WTC11 (cell line): Measurements from ENCODE around the gene TMEM18. TPM values are rescaled to one million over a fixed set of nuclear protein-coding genes. Genes with fewer than 3 reads are reported as not detected.
A peak's percentile ranks its signal among the peaks of the same experiment; 100 is the strongest.

ENCODE experiments used
- CBFB ChIP-seq: sonication (generic); formaldehyde crosslinking; IDR thresholded peaks from 2 replicates; pipeline ENCODE4 v1.8.1; 2022; ENCODE audit warnings: mild to moderate bottlenecking, low read depth, missing genetic modification reagents
- CDX4 ChIP-seq: fragments of 250-450 bp; sonication (Bioruptor Pico); IDR thresholded peaks from 2 replicates; pipeline ENCODE4 v1.9.0; 2021; ENCODE audit warnings: moderate library complexity, mild to moderate bottlenecking, inconsistent platforms, borderline replicate concordance
- CREB1 ChIP-seq: sonication (generic); formaldehyde crosslinking; IDR thresholded peaks from 2 replicates; pipeline ENCODE4 v1.8.0; 2023; ENCODE audit warnings: mild to moderate bottlenecking, missing genetic modification reagents
- FOXJ3 ChIP-seq: sonication (generic); formaldehyde crosslinking; IDR thresholded peaks from 2 replicates; pipeline ENCODE4 v1.9.0; 2021; ENCODE audit warnings: missing genetic modification reagents, mild to moderate bottlenecking, borderline replicate concordance
- FOXK1 ChIP-seq: sonication (generic); formaldehyde crosslinking; IDR thresholded peaks from 2 replicates; pipeline ENCODE4 v1.8.0; 2022; ENCODE audit warnings: mild to moderate bottlenecking, moderate library complexity, missing genetic modification reagents
- GABPB1 ChIP-seq: sonication (generic); formaldehyde crosslinking; IDR thresholded peaks from 2 replicates; pipeline ENCODE4 v1.8.1; 2023; ENCODE audit warnings: mild to moderate bottlenecking, missing genetic modification reagents
- GRHL2 ChIP-seq: fragments of 250-450 bp; sonication (Bioruptor Pico); IDR thresholded peaks from 2 replicates; pipeline ENCODE4 v1.8.0; 2022; ENCODE audit warnings: mild to moderate bottlenecking, moderate library complexity; ENCODE audit not compliant: insufficient replicate concordance, severe bottlenecking
- GTF2I ChIP-seq: fragments of 250-450 bp; sonication (Bioruptor Pico); conservative IDR thresholded peaks from 2 replicates; pipeline ENCODE4 v1.4.0; 2021; ENCODE audit warnings: mild to moderate bottlenecking
- HMGA2 ChIP-seq: fragments of 250-450 bp; sonication (Bioruptor Pico); IDR thresholded peaks from 2 replicates; pipeline ENCODE4 v1.4.0; 2021; ENCODE audit warnings: mild to moderate bottlenecking, moderate library complexity
- JAZF1 ChIP-seq: fragments of 250-450 bp; sonication (Bioruptor Pico); IDR thresholded peaks from 2 replicates; pipeline ENCODE4 v1.9.0; 2021; ENCODE audit warnings: moderate library complexity, mild to moderate bottlenecking, inconsistent platforms
- JUN ChIP-seq: sonication (generic); formaldehyde crosslinking; IDR thresholded peaks from 2 replicates; pipeline ENCODE4 v1.8.0; 2023; ENCODE audit warnings: mild to moderate bottlenecking, missing genetic modification reagents
- NFATC4 ChIP-seq: fragments of 250-450 bp; sonication (Bioruptor Pico); IDR thresholded peaks from 2 replicates; pipeline ENCODE4 v1.9.0; 2021; ENCODE audit warnings: mild to moderate bottlenecking
- NR1H2 ChIP-seq: sonication (generic); formaldehyde crosslinking; IDR thresholded peaks from 2 replicates; pipeline ENCODE4 v1.9.0; 2021; ENCODE audit warnings: mild to moderate bottlenecking, moderate library complexity, missing genetic modification reagents
- NR2C2 ChIP-seq: sonication (generic); formaldehyde crosslinking; IDR thresholded peaks from 2 replicates; pipeline ENCODE4 v1.8.0; 2022; ENCODE audit warnings: mild to moderate bottlenecking, missing genetic modification reagents
- RELA ChIP-seq: sonication (generic); formaldehyde crosslinking; IDR thresholded peaks from 2 replicates; pipeline ENCODE4 v1.8.1; 2022; ENCODE audit warnings: missing genetic modification reagents, mild to moderate bottlenecking, borderline replicate concordance
- SP1 ChIP-seq: sonication (generic); formaldehyde crosslinking; conservative IDR thresholded peaks from 2 replicates; pipeline ENCODE4 v1.8.1; 2022; ENCODE audit warnings: missing genetic modification reagents
- TCF7 ChIP-seq: sonication (generic); formaldehyde crosslinking; IDR thresholded peaks from 2 replicates; pipeline ENCODE4 v1.8.0; 2022; ENCODE audit warnings: mild to moderate bottlenecking, low read depth, missing genetic modification reagents, moderate library complexity
- TEAD4 ChIP-seq: sonication (generic); formaldehyde crosslinking; IDR thresholded peaks from 2 replicates; pipeline ENCODE4 v1.8.0; 2022; ENCODE audit warnings: mild to moderate bottlenecking, missing genetic modification reagents
- TP53 ChIP-seq: sonication (generic); formaldehyde crosslinking; IDR thresholded peaks from 2 replicates; pipeline ENCODE4 v1.8.1; 2023; ENCODE audit warnings: mild to moderate bottlenecking, missing genetic modification reagents
- ZBTB21 ChIP-seq: sonication (generic); formaldehyde crosslinking; IDR thresholded peaks from 2 replicates; pipeline ENCODE4 v1.8.1; 2023; ENCODE audit warnings: mild to moderate bottlenecking, missing genetic modification reagents, borderline replicate concordance
- ZNF423 ChIP-seq: fragments of 250-450 bp; sonication (Bioruptor Pico); IDR thresholded peaks from 2 replicates; pipeline ENCODE4 v2.1.2; 2022; ENCODE audit warnings: mild to moderate bottlenecking, moderate library complexity
- ZNF512 ChIP-seq: sonication (generic); formaldehyde crosslinking; IDR thresholded peaks from 2 replicates; pipeline ENCODE4 v1.8.1; 2022; ENCODE audit warnings: missing genetic modification reagents, borderline replicate concordance
- total RNA-seq: library from RNA; stranded (reverse); gene quantifications from 3 replicates; pipeline ENCODE4 v1.2.3, GENCODE V29; 2021
- TF ChIP-seq, protein P1 (sequence below): fragments of 250-450 bp; sonication (Bioruptor Pico); IDR thresholded peaks from 2 replicates; pipeline ENCODE4 v1.9.0; 2021; ENCODE audit warnings: mild to moderate bottlenecking
- TF ChIP-seq, protein P2 (sequence below): sonication (generic); formaldehyde crosslinking; IDR thresholded peaks from 2 replicates; pipeline ENCODE4 v1.8.1; 2022; ENCODE audit warnings: mild to moderate bottlenecking, missing genetic modification reagents, moderate library complexity, borderline replicate concordance
- TF ChIP-seq, protein P3 (sequence below): sonication (generic); formaldehyde crosslinking; conservative IDR thresholded peaks from 2 replicates; pipeline ENCODE4 v1.8.1; 2023; ENCODE audit warnings: mild to moderate bottlenecking, low read depth, missing genetic modification reagents, moderate library complexity
- TF ChIP-seq, protein P4 (sequence below): fragments of 250-450 bp; sonication (Bioruptor Pico); IDR thresholded peaks from 2 replicates; pipeline ENCODE4 v1.9.0; 2021; ENCODE audit warnings: mild to moderate bottlenecking, borderline replicate concordance
- TF ChIP-seq, protein P5 (sequence below): sonication (generic); formaldehyde crosslinking; IDR thresholded peaks from 2 replicates; pipeline ENCODE4 v1.8.0; 2022; ENCODE audit warnings: mild to moderate bottlenecking, missing genetic modification reagents

Gene TMEM18
- total RNA-seq, 1 experiment from 2014 or later: 24.0 TPM

GRCh38 chr2:636641-637405 is 40.4 kb downstream of the TMEM18 start (continued):
- TF ChIP-seq FOXJ3 (CRISPR knock-in tag) (peak; percentile 90; the same call in 1 of the 2 replicates), TP53 (peak; percentile 98), JUN (CRISPR knock-in tag) (peak; percentile 98), SP1 (CRISPR knock-in tag) (peak; percentile 79; the same call in 1 of the 2 replicates), ZNF512 (0 out of 2 replicates have a peak, but pooled peaks have one; percentile 68), HMGA2 (no peak), RELA (CRISPR knock-in tag) (peak; percentile 99), GABPB1 (CRISPR knock-in tag) (no peak), GRHL2 (CRISPR knock-in tag) (no peak), CBFB (CRISPR knock-in tag) (no peak), TCF7 (CRISPR knock-in tag) (peak; percentile 98), GTF2I (CRISPR knock-in tag) (no peak), NR1H2 (peak; percentile 97), NR2C2 (CRISPR knock-in tag) (peak; percentile 93), CREB1 (peak; percentile 99), ZNF423 (CRISPR knock-in tag) (no peak), JAZF1 (CRISPR knock-in tag) (no peak), CDX4 (CRISPR knock-in tag) (no peak), TEAD4 (peak; percentile 98), NFATC4 (no peak), ZBTB21 (CRISPR knock-in tag) (peak; percentile 94), FOXK1 (CRISPR knock-in tag) (peak; percentile 98)
- TF ChIP-seq, protein P1, sequence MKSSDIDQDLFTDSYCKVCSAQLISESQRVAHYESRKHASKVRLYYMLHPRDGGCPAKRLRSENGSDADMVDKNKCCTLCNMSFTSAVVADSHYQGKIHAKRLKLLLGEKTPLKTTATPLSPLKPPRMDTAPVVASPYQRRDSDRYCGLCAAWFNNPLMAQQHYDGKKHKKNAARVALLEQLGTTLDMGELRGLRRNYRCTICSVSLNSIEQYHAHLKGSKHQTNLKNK (CRISPR knock-in tag): no peak
- TF ChIP-seq, protein P2, sequence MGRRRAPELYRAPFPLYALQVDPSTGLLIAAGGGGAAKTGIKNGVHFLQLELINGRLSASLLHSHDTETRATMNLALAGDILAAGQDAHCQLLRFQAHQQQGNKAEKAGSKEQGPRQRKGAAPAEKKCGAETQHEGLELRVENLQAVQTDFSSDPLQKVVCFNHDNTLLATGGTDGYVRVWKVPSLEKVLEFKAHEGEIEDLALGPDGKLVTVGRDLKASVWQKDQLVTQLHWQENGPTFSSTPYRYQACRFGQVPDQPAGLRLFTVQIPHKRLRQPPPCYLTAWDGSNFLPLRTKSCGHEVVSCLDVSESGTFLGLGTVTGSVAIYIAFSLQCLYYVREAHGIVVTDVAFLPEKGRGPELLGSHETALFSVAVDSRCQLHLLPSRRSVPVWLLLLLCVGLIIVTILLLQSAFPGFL (CRISPR knock-in tag): peak; percentile 96
- TF ChIP-seq, protein P3, sequence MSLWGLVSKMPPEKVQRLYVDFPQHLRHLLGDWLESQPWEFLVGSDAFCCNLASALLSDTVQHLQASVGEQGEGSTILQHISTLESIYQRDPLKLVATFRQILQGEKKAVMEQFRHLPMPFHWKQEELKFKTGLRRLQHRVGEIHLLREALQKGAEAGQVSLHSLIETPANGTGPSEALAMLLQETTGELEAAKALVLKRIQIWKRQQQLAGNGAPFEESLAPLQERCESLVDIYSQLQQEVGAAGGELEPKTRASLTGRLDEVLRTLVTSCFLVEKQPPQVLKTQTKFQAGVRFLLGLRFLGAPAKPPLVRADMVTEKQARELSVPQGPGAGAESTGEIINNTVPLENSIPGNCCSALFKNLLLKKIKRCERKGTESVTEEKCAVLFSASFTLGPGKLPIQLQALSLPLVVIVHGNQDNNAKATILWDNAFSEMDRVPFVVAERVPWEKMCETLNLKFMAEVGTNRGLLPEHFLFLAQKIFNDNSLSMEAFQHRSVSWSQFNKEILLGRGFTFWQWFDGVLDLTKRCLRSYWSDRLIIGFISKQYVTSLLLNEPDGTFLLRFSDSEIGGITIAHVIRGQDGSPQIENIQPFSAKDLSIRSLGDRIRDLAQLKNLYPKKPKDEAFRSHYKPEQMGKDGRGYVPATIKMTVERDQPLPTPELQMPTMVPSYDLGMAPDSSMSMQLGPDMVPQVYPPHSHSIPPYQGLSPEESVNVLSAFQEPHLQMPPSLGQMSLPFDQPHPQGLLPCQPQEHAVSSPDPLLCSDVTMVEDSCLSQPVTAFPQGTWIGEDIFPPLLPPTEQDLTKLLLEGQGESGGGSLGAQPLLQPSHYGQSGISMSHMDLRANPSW (CRISPR knock-in tag): 0 out of 2 replicates have a peak, but pooled peaks have one; percentile 82
- TF ChIP-seq, protein P4, sequence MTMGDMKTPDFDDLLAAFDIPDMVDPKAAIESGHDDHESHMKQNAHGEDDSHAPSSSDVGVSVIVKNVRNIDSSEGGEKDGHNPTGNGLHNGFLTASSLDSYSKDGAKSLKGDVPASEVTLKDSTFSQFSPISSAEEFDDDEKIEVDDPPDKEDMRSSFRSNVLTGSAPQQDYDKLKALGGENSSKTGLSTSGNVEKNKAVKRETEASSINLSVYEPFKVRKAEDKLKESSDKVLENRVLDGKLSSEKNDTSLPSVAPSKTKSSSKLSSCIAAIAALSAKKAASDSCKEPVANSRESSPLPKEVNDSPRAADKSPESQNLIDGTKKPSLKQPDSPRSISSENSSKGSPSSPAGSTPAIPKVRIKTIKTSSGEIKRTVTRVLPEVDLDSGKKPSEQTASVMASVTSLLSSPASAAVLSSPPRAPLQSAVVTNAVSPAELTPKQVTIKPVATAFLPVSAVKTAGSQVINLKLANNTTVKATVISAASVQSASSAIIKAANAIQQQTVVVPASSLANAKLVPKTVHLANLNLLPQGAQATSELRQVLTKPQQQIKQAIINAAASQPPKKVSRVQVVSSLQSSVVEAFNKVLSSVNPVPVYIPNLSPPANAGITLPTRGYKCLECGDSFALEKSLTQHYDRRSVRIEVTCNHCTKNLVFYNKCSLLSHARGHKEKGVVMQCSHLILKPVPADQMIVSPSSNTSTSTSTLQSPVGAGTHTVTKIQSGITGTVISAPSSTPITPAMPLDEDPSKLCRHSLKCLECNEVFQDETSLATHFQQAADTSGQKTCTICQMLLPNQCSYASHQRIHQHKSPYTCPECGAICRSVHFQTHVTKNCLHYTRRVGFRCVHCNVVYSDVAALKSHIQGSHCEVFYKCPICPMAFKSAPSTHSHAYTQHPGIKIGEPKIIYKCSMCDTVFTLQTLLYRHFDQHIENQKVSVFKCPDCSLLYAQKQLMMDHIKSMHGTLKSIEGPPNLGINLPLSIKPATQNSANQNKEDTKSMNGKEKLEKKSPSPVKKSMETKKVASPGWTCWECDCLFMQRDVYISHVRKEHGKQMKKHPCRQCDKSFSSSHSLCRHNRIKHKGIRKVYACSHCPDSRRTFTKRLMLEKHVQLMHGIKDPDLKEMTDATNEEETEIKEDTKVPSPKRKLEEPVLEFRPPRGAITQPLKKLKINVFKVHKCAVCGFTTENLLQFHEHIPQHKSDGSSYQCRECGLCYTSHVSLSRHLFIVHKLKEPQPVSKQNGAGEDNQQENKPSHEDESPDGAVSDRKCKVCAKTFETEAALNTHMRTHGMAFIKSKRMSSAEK (CRISPR knock-in tag): peak; percentile 89; the same call in 1 of the 2 replicates
- TF ChIP-seq, protein P5, sequence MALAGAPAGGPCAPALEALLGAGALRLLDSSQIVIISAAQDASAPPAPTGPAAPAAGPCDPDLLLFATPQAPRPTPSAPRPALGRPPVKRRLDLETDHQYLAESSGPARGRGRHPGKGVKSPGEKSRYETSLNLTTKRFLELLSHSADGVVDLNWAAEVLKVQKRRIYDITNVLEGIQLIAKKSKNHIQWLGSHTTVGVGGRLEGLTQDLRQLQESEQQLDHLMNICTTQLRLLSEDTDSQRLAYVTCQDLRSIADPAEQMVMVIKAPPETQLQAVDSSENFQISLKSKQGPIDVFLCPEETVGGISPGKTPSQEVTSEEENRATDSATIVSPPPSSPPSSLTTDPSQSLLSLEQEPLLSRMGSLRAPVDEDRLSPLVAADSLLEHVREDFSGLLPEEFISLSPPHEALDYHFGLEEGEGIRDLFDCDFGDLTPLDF: peak; percentile 99
